HG03565 (cell line): ENCODE results near the gene NLRP6.
"Not testable (repeated sequence)": the region's sequence is repeated elsewhere in the genome, so short reads cannot be mapped to it uniquely, and the experiment has no call there.

Experiments used
- ATAC-seq: cut with Tn5 transposase; IDR thresholded peaks from one replicate; pipeline ENCODE4 v1.9.1; 2021; ENCODE audit warnings: mild to moderate bottlenecking, moderate library complexity; ENCODE audit not compliant: unreplicated experiment

The NLRP6 gene

DNA sequence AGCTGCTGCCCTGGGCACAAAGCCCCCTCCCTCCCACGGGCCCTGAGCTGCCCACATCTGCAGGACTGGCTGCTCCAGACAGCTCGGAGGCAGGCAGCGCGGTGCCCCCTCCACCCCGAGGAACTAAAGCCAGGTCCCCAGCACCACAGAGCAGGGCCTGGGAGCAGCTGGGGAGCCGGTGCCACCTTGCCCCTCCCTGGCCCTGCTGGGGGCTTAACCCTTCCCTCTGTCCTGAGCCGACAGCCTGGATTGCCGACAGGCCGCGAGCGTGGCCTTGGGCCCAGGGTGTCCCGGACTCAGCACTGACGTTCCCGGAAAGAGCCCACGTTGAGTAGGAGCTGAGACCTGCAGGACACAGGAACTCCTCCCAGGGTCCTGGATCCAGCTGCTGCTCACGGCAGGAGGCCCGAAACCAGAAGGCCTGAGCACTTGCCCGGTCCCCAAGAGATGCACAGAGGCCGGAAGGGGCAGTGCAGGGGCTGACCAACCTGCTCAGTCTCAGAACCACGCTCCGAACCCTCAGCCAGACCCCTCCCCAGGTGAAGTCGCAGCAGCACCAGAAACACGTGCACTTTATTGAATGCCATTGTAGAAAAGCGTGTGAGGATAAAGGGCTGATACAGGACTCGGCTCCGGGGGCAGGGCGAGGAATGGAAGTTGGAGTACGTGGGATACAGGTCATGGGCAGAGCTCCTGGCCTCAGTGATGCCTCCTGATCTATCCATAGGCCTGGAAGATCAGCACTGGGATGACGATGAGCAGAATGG is 41.1 kb downstream of the NLRP6 start:
- not testable (repeated sequence) for ATAC-seq

DNA sequence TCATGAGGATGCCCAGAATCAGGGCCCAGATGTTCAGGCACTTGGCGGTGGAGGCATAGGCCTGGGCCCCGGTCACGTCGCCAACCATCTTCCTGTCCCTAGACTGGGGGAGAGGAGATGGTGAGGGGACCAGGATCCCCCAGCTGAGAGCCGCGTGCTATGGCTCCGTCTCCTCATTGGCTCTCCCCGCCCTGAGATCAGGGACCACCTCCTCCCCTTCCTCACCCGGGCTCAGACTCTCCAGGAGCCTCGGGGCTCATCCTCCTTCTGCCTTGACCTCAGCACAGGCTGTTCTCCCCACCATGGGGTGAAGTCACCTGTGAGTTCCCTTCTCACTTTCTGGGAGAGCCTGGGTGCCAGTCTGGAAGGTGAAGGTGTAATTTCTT is 41.7 kb downstream of the NLRP6 start:
- not testable (repeated sequence) for ATAC-seq

DNA sequence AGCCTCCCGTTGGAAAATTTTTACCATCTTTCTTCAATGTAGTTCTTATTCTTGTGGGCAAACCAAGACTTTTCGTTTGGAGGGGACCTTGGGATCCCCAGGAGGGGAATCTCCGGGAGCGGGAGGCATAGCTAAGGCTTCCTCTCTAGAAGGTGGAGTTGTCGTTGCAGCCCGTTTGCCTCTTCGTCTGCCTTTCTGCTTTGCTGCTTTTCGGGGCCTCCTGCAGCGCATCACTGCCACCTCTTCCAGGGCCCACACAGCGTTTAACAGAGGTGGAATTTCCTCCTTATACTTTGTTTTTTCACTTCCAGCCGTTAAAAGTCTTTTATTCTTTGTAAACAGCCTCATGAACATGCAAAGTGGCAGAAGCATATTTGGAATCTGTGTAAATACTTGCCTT is 45.9 kb downstream of the NLRP6 start:
- no peak for ATAC-seq

DNA sequence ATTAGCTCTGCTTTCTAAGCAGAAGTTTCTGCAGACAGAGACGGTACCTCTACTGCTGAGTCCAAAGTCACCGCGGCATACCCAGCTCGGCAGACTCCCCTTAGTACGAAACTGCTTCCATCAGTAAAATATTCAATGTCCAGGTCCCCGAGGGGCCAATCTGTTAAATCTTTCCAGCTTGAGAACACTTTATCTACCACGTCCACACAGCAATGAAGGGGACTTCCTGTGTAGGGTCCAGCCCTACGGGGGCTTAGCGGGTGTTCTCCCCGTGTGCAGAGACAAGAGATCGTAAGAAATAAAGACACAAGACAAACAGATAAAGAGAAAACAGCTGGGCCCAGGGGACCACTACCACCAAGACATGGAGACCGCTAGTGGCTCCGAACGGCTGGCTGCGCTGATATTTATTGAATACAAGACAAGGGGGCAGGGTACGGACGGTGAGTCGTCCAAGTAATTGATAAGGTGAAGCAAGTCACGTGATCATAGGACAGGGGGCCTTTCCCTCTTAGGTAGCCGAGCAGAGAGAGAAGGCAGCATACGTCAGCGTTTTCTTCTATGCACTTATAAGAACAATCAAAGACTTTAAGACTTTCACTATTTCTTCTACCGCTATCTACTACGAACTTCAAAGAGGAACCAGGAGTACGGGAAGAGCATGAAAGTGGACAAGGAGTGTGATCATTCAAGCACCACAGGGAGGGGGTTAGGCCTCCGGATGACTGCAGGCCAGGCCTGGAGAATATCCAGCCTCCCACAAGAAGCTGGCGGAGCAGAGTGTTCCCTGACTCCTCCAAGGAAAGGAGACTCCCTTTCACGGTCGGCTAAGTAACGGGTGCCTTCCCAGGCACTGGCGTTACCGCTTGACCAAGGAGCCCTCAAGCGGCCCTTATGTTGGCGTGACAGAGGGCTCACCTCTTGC is 46.6 kb downstream of the NLRP6 start:
- ATAC-seq, result not testable (repeated sequence)

DNA sequence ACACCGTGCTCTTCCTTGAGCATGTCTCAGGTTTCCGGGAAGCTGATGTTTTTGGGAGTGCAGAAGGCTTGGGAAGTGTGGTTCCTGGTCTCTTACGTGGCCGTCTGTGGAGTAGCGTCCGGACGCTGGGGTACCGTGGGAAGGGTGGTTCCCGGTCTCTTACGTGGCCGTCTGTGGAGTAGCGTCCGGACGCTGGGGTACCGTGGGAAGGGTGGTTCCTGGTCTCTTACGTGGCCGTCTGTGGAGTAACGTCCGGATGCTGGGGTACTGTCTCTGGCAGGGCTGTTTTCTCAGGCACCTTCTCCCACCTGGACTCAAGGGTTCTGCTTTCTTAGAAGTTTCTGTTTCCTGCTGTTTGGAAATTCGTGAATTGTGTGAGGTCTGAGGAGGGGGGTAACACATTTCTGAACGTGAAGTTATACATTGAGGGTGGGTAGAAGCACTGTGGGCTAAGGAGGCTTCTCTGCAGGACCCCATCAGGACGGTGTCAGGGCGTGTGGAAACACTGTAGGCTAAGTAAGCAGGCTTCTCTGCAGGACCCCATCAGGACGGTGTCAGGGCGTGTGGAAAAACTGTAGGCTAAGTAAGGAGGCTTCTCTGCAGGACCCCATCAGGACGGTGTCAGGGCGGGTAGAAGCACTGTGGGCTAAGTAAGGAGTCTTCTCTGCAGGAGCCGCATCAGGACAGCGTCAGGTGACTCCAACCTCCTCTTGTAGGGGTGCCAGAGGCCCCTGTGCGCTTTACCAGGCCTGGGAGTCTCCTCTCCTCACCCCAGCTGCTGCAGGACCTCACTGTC is 47.8 kb downstream of the NLRP6 start:
- ATAC-seq, result no peak

DNA sequence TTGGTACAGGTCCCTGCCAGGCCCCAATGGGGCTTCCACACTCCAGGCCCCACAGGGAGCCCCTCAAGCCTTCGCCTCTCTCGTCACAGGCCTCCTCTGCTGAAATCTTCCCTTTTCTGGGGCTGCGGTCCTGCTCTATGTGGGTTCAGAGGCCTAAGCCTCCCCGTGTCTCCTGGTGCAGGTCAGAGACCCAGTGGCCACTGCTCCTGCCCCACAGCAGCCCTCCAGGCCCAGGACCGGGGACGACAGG is 48.3 kb downstream of the NLRP6 start:
- ATAC-seq, result no peak

DNA sequence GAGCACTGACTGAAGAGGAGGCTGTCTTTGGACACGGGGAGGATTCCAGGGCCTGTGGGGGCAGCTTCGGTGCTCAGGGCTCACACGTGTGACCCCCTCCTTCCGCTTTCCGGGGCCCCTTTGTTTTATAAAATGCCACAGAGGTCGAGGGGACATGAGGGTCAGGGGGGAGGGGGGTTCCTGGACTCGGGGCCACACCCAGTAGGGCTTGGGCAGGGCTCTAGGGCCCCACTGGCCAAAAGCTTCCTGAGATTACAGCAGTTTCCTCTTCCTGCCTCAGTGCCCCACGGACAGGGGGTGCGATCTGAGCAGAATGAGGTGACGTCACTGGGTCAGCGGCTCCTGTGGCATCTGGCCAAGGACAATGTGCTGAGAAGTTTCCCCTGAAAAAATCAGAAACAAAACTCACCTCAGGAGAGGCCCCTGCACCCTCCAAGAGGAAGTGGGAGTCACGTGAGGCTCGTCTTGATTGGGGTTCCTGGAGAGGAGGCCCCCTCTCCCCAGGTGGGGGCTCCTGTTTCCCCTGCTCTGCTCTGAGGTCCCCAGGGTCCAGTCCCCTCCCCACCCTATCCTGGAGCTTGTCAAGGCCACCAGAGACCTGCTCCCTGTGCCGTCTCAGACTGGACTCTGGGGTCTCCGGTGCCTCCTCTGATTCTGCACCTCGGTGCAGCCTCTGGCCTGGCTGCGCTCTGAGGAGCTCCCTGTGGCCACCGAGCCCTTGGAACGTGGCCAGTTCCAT is 48.8 kb downstream of the NLRP6 start:
- no peak for ATAC-seq

DNA sequence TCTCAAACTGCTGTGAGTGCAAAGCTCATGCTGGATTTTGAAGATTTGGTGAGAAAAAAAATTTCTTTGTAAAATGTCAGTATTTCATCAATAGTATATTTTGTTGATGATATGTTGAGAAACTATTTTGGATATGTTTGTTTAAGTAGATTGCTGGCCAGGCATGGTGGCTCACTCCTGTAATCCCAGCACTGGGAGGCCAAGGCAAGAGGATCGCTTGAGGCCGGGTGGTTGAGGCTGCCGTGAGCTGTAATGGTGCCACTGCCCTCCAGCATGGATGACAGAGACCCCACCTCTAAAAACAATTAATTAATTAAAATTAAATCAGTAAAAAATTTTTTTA is 49.3 kb downstream of the NLRP6 start:
- ATAC-seq, result no peak

DNA sequence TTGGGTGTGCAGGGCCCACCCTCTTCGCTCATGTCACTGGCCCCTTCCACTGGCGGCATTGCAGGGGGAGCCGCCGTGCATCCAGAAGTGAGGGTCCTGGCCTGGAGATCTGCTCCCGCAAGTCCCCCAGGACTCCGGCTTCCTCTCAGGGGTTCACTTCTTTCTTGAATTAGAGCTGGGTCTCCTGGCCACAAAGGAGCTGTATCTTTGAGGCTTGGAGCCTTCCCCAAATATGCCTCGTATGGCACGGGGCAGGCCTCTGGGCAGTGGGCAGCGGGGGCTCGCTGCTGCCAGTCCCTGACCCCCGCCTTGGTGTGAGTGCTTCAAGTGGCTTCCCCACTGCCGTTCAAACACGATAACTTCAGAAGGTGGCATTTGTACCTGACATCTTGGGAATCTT is 49.8 kb downstream of the NLRP6 start:
- no peak for ATAC-seq

DNA sequence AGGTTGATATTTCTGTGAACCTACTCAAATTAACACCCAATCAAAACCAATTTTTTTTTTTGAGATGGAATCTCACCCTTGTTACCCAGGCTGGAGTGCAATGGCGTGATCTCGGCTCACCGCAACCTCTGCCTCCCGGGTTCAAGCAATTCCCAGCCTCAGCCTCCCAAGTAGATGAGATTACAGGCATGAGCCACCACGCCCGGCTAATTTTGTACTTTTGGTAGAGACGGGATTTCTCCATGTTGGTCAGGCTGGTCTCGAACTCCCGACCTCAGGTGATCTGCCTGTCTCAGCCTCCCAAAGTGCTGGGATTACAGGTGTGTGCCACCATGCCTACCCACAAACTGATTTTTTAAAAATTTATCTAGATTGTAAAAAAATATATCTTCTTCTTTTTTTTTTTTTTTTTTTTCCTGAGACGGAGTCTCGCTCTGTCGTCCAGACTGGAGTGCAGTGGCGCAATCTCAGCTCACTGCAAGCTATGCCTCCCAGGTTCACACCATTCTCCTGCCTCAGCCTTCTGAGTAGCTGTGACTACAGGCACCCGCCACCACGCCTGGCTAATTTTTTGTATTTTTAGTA is 50.4 kb downstream of the NLRP6 start:
- not testable (repeated sequence) for ATAC-seq

DNA sequence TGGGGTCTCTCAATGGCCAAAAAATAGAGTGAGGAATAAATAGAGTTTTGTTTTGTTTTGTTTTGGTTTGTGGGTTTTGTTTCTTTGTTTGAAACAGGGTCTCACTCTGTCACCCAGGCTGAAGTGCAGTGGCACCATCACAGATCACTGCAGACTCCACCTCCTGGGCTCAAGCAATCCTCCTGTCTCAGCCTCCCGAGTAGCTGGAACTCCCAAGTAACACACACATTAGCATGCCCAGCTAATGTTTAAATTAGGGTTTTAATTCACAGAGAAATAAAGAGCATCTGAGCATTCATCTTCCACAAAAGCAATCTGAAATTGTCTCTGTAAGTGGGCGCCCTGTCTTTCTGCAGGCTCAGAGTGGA is 51.7 kb downstream of the NLRP6 start:
- no peak for ATAC-seq

DNA sequence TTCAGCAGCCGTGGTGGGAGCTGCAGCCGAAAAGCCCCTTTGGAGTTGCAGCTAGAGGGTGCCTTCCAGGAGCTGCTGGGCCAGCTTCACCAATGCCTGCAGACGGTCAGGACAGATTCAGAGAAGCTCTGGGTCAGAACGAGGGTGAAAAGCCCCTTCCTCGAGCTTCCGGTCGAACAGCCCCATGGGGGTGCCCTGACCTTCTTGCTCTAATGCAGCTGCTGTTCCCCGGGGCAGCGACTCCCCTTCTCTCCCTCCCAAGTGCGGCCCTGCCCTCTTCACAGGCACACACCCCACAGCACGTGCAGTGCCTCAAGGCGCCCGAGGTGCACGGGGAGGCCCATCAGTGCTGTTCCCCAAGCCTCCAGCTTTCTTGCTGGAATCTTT is 52.1 kb downstream of the NLRP6 start:
- ATAC-seq, result no peak

DNA sequence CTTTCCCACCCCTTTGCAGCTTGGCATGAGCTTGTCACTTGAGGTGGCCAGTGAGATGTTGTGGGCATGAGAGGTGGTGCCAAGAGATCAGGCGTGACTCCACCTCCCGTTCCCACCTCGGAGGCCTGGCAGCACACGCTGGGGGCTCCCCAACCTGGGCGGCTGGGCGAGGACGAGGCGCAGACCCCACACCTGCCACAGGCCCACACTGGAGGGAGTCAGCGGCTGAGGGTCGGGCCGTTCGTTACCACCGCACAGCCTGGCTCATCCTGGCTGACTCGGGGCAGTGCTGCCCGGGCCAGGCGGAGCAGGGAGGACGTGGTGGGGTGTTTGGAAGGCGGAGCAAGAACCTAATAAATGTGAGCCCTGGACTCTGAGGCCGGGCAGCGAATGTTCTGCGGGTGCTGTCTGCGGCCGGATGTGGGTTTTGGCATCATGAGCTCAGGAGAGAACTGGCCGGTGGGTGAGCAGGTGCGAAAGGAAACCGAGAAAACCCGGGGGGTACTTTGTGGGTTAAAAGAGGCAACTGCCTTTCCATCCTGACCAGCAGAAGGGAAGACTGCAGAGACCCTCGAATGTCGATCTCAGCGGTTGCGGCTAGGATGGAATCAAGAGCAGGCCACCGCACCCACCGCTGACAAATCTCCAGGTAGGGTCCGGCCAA is 52.6 kb downstream of the NLRP6 start:
- ATAC-seq, result no peak

DNA sequence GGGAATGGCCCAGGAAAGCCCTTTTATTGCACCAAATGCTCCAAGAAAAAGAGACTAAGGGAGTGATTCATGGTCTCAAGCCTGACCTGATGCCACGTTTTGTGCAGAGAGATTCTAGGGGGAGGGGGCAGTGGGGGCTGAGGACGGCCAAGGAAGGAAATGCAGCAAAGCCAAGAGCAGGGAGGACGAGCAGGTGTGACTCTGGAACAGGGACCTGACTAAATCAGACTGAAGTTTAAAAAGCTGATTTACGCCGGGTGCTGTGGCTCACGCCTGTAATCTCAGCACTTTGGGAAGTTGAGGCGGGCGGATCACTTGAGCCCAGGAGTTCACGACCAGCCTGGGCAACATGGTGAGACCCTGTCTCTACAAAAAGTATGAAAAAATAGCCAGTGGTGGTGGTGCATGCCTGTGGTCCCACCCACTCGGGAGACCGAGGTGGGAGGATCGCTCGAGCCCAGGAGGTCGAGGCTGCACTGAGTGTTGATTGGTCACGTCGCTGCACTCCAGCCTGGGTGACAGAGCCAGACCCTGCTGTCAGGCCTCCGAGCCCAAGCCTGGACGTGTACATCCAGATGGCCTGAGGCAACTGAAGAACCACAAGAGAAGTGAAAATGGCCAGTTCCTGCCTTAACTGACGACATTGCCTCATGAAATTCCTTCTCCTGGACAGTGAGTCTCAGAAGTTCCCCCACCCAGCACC is 53.3 kb downstream of the NLRP6 start:
- no peak for ATAC-seq

DNA sequence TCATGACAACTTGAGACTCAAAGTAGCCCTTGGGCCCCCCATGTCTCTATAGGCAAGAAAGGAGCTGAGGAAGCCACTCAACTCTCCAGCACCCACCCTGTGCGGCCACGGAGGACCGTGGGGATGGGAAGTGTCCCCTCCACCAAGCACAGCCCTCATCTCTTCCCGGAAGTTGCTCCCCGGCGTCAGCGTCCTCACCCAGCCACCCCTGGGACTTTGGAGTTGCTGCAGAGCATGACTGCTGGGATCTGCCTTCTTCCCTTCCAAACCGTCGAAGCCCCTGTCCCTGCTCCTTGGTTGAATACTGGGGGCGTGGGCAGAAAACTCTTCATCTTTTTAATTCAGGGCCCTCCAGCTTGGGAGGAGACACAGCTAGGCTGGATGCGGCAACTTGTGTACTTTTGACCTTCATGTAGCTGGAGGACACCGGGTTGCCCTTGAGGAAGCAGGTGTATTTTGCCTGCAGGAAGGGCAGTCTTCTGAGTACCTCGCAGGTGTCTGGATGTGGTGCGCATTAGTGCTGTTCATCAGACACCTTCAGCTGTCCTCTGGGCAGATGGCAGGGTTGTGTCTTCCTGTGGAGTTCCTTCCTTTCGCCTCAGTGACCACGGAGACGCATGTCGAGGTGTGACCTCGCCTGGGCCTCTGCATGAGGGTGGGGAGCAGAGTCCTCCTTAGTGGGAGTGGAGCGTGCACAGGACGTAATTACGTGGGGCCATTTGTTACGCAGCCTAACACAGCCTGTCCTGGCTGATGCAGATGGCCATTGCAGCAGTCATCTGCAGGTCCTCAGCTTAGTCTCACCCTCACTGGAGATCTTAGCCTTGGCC is 54.7 kb downstream of the NLRP6 start:
- no peak for ATAC-seq

DNA sequence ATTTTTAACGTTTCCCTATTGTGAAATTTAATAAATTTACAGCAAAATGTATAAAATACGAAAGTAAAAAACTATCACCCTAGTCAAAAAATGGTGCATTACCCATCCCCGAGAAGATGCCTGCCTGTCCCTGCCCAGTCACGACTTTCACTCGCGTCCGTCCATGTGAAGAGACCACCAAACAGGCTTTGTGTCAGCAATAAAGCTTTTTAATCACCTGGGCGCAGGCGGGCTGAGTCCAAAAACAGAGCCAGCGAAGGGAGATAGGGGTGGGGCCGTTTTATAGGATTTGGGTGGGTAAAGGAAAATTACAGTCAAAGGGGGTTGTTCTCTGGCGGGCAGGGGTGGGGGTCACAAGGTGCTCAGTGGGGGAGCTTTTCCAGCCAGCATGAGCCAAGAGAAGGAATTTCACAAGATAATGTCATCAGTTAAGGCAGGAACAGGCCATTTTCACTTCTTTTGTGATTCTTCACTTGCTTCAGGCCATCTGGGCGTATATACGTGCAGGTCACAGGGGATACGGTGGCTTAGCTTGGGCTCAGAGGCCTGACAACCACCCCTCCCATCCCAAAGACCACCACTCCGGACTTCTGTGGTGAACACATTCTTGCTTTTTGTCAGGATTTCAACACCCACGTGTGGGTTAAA is 55.5 kb downstream of the NLRP6 start:
- ATAC-seq, result not testable (repeated sequence)

DNA sequence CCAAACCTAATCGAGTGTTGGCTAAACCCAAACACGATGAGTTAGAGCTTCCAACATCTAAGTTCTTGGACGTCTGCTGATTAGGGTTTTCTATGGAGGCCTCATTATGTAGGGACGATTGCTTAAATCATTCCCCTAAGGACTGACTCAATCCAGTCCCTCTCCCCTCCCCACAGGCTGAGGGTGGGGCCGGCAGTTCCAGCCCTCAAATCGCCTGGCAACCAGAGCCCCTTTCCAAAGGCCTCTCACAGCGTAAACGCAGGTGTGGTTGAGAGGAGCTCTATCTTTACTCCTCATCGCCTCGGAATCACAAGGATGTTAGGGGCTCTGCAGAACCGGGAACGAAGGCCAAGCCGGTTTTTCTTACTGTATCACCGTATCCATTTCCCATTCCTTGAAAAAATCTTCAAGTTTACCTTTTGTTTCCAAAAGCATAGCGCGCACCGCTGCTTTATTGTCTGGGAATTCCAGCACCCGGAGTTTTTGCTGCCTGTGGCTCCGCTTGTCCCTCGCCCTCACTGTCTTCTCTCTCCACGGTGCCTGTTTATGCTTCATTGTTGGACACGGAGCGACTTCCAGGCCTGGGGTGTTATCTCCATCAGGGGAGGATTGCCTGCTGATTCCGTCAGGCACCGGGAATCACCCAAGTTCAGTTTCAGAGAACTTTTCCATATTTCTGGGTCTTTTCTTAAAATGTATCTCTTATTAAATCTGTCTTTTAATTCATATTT is 56.2 kb downstream of the NLRP6 start:
- no peak for ATAC-seq
